ENCODE data around the gene CARD10. TPM values are rescaled to one million over a fixed set of nuclear protein-coding genes. Genes with fewer than 3 reads are reported as not detected.
"Not testable (repeated sequence)": the region's sequence is repeated elsewhere in the genome, so short reads cannot be mapped to it uniquely, and the experiment has no call there.

The CARD10 gene
- total RNA-seq, 2 donors from 2014 or later: 4.2 to 5.8 TPM

DNA sequence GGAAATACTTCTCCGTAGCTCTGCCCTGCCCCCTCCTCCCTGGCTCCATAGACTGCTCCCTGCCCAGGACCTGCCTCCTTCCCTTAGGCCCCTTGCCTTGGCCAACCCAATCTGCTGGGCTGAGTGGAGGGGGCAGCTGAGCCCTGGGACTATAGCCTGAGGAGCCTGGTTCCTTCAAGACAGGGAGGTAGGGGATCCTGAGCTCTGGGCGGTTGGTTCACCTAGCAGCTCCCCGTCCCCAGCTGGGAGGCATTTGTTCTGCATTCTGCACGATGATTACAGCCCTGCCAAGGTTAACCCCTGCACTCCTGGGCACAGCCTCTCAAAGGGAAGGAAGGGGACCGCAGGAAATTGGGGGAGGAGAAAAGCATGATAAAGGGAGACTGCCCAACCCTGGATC, 37.5 kb upstream of the CARD10 start:
- peak overlapping the region; percentile 55 to 58 for H3K27ac ChIP-seq
- H3K36me3 ChIP-seq: no peaks in the 10 kb centered on the region
- no peak overlapping the region for H3K4me3 ChIP-seq
- H3K4me1 ChIP-seq: peaks cover 0 to 51% of the 10 kb centered on the region in 2 donors
- no peak for DNase-seq (ENCODE audit: low spot score)
- TF ChIP-seq, protein P1, sequence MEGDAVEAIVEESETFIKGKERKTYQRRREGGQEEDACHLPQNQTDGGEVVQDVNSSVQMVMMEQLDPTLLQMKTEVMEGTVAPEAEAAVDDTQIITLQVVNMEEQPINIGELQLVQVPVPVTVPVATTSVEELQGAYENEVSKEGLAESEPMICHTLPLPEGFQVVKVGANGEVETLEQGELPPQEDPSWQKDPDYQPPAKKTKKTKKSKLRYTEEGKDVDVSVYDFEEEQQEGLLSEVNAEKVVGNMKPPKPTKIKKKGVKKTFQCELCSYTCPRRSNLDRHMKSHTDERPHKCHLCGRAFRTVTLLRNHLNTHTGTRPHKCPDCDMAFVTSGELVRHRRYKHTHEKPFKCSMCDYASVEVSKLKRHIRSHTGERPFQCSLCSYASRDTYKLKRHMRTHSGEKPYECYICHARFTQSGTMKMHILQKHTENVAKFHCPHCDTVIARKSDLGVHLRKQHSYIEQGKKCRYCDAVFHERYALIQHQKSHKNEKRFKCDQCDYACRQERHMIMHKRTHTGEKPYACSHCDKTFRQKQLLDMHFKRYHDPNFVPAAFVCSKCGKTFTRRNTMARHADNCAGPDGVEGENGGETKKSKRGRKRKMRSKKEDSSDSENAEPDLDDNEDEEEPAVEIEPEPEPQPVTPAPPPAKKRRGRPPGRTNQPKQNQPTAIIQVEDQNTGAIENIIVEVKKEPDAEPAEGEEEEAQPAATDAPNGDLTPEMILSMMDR (IDR thresholded peaks at IDR 0.05): no peak
- H3K27me3 ChIP-seq: no peaks in the 10 kb centered on the region
- H3K9me3 ChIP-seq: no peaks in the 10 kb centered on the region

GRCh38 chr22:37555029-37555428, 35.8 kb upstream of the CARD10 start:
- peaks cover 0 to 54% of the 10 kb centered on the region in 2 donors for H3K4me1 ChIP-seq
- TF ChIP-seq, protein P1 (IDR thresholded peaks at IDR 0.05): no peak
- no peak overlapping the region for H3K27ac ChIP-seq
- H3K36me3 ChIP-seq: no peaks in the 10 kb centered on the region
- DNase-seq (ENCODE audit: low spot score): no peak
- H3K9me3 ChIP-seq: no peaks in the 10 kb centered on the region
- no peak overlapping the region for H3K4me3 ChIP-seq
- H3K27me3 ChIP-seq: no peaks in the 10 kb centered on the region

DNA sequence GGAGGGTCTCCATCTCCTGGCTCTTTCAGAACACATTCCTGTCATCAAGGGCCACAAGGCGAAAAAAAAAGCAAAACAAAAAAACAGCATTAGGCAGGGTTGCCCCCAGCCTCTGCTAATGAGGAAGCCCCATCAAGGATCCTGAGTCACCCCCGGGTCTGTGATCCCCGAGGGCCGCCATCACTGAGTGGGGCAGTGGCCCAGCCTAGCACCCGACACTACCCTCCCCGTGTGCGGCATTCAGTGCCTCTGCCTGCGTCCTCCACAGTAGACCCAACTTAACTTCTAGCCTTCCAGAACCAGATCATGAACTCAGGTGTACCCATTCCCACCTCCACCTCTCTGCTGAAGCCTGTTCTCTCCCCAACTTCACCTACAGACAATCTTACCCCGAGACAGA, 34.5 kb upstream of the CARD10 start:
- TF ChIP-seq, protein P1 (IDR thresholded peaks at IDR 0.05): no peak
- H3K4me3 ChIP-seq: no peak overlapping the region
- no peaks in the 10 kb centered on the region for H3K9me3 ChIP-seq
- H3K36me3 ChIP-seq: no peaks in the 10 kb centered on the region
- no peaks in the 10 kb centered on the region for H3K27me3 ChIP-seq
- H3K4me1 ChIP-seq: peaks cover 0 to 56% of the 10 kb centered on the region in 2 donors
- H3K27ac ChIP-seq: no peak overlapping the region
- no peak for DNase-seq (ENCODE audit: low spot score)

DNA sequence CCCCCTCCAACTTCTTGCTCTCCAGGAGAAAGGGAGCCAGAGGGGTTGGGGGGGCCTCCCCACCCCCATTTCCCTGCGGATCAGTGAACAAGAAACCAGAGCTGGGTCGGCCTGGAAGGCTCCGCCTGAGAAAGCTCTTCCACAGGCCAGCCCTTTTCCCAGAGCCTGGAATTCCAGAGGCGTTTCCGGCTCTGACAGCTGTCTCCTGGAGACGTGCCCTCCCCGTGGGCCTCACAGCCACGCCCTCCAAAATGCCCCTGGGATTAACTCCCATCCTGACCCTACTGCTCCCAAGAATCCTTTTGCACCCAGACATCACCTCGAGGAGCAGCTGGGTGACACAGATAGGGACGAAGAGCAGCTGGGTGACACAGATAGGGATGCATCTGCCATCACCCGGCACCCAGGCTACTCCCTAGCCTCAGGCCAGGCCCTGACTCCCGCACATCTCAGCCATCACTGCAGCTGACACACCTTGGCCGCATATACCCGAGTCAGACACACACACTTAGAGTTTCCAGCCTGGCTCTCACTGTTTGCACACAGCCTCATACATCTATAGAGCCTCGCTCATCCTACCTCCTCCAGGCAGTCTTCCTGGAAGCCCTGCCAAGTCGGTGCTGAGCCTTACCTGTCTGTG, 33.4 kb upstream of the CARD10 start:
- peaks cover 0 to 58% of the 10 kb centered on the region in 2 donors for H3K4me1 ChIP-seq
- H3K36me3 ChIP-seq: no peaks in the 10 kb centered on the region
- peak overlapping the region; percentile 63 to 80 for H3K27ac ChIP-seq
- no peak for DNase-seq (ENCODE audit: low spot score)
- no peak overlapping the region for H3K4me3 ChIP-seq
- H3K27me3 ChIP-seq: no peaks in the 10 kb centered on the region
- H3K9me3 ChIP-seq: no peaks in the 10 kb centered on the region
- TF ChIP-seq, protein P1 (IDR thresholded peaks at IDR 0.05): no peak

- TF ChIP-seq, protein P1 (IDR thresholded peaks at IDR 0.05): no peak
- Histone ChIP-seq H3K27me3 (no peaks in the 10 kb centered on the region), H3K4me3 (no peak overlapping the region), H3K36me3 (no peaks in the 10 kb centered on the region), H3K27ac (peak overlapping the region; percentile 63 to 80), H3K4me1 (peaks cover 0 to 64% of the 10 kb centered on the region in 2 donors), H3K9me3 (no peaks in the 10 kb centered on the region)
- DNase-seq (ENCODE audit: low spot score): no peak
Measured at GRCh38 chr22:37551981-37552380, 32.8 kb upstream of the CARD10 start.

DNA sequence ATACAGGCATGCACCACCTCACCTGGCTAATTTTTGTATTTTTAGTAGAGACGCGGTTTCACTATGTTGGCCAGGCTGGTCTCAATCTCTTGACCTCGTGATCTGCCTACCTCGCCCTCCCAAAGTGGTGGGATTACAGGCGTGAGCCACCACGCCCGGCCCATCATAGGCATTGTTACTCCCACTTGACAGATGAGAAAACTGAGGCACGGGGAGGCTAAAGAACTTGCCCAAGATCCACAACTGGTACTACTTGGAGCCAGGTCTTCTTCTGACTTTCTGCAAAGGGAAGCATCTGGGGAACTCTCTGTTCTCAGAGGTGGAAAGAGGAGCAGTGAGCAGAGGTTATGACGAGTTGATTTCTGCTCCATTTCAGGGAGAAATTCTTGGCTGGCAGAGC, 31.7 kb upstream of the CARD10 start:
- not testable (repeated sequence) for H3K27me3 ChIP-seq; H3K9me3 ChIP-seq; H3K36me3 ChIP-seq; H3K4me3 ChIP-seq; DNase-seq (ENCODE audit: low spot score)
- Histone ChIP-seq H3K4me1 (peaks cover 0 to 68% of the 10 kb centered on the region in 2 donors), H3K27ac (peak overlapping the region in 1 of 2 donors; percentile 80)

All from right atrium auricular region (tissue), 2 donors.